Loucy (cell line): ENCODE data around the gene CST4.

ENCODE experiments used
- H2AFZ ChIP-seq: fragments of 200-600 bp; sonication (generic); 2 replicates; pipeline ENCODE4 v1.6.0; 2016; ENCODE audit warnings: antibody characterized with exemption, mild to moderate bottlenecking, low read length, moderate library complexity
- H3F3A ChIP-seq: fragments of 200-600 bp; 2 replicates; pipeline ENCODE4 v1.6.0; 2016; ENCODE audit warnings: antibody characterized with exemption, low read depth, mild to moderate bottlenecking
- H3K27me3 ChIP-seq: fragments of 200-600 bp; sonication (generic); 2 replicates; pipeline ENCODE4 v1.6.1; 2014; ENCODE audit warnings: low read length, mild to moderate bottlenecking; ENCODE audit not compliant: insufficient read depth, poor library complexity, severe bottlenecking
- H3K36me3 ChIP-seq: fragments of 200-600 bp; sonication (generic); 2 replicates; pipeline ENCODE4 v1.6.1; 2016; ENCODE audit warnings: low read length; ENCODE audit not compliant: insufficient read depth
- H3K4me1 ChIP-seq: fragments of 200-600 bp; sonication (generic); 2 replicates; pipeline ENCODE4 v1.5.1; 2014; ENCODE audit warnings: low read length, mild to moderate bottlenecking; ENCODE audit not compliant: insufficient read depth, poor library complexity, severe bottlenecking
- H3K4me2 ChIP-seq: fragments of 200-600 bp; sonication (generic); 2 replicates; pipeline ENCODE4 v1.6.0; 2014; ENCODE audit warnings: antibody characterized with exemption, low read length, low read depth, mild to moderate bottlenecking; ENCODE audit not compliant: poor library complexity, severe bottlenecking
- H3K4me3 ChIP-seq: fragments of 200-600 bp; sonication (generic); 2 replicates; pipeline ENCODE4 v1.5.1; 2014; ENCODE audit warnings: low read length, mild to moderate bottlenecking, mixed read lengths; ENCODE audit not compliant: poor library complexity, severe bottlenecking
- H3K79me2 ChIP-seq: fragments of 200-600 bp; sonication (generic); 2 replicates; pipeline ENCODE4 v1.6.1; 2014; ENCODE audit warnings: low read length; ENCODE audit not compliant: insufficient read depth
- H3K9ac ChIP-seq: fragments of 200-600 bp; sonication (generic); 2 replicates; pipeline ENCODE4 v1.6.0; 2014; ENCODE audit warnings: mild to moderate bottlenecking, low read depth, low read length, moderate library complexity; ENCODE audit not compliant: poor library complexity, severe bottlenecking
- H3K9me2 ChIP-seq: fragments of 200-600 bp; sonication (generic); replicated peaks from 2 replicates; pipeline ENCODE4 v1.6.1; 2016; ENCODE audit warnings: low read depth, low read length, mixed read lengths
- H3K9me3 ChIP-seq: fragments of 200-600 bp; sonication (generic); 2 replicates; pipeline ENCODE4 v1.6.1; 2014; ENCODE audit warnings: mild to moderate bottlenecking, antibody characterized with exemption, low read length, low read depth; ENCODE audit not compliant: insufficient read depth
- H4K20me1 ChIP-seq: fragments of 200-600 bp; sonication (generic); 2 replicates; pipeline ENCODE4 v1.6.0; 2014; ENCODE audit warnings: antibody characterized with exemption, low read length, mild to moderate bottlenecking; ENCODE audit not compliant: insufficient read depth, poor library complexity, severe bottlenecking
- CTCF ChIP-seq: fragments of 200-600 bp; sonication (generic); conservative IDR thresholded peaks from 2 replicates; pipeline ENCODE4 v1.5.1; 2014; ENCODE audit warnings: mild to moderate bottlenecking, antibody characterized with exemption, low read length
- EZH2phosphoT487 ChIP-seq: fragments of 200-600 bp; IDR thresholded peaks from 2 replicates; pipeline ENCODE4 v1.6.1; 2018; ENCODE audit warnings: antibody characterized with exemption, mild to moderate bottlenecking, moderate library complexity, borderline replicate concordance

Gene CST4

GRCh38 chr20:23679133-23680092 is 9.4 kb downstream of the CST4 start:
- Histone ChIP-seq H3K36me3 (no peaks in the 10 kb centered on the region), H3K4me2 (no peak overlapping the region), H3K4me1 (no peaks in the 10 kb centered on the region), H3K79me2 (no peaks in the 10 kb centered on the region), H3K9me3 (no peaks in the 10 kb centered on the region), H4K20me1 (no peaks in the 10 kb centered on the region), H2AFZ (no peak overlapping the region), H3K4me3 (no peak overlapping the region), H3F3A (no peaks in the 10 kb centered on the region), H3K9ac (no peak overlapping the region), H3K9me2 (no peaks in the 10 kb centered on the region), H3K27me3 (no peaks in the 10 kb centered on the region)
- no peak for TF ChIP-seq CTCF
- no peak for TF ChIP-seq EZH2phosphoT487

GRCh38 chr20:23673209-23673608 is 15.6 kb downstream of the CST4 start:
- Histone ChIP-seq H3K9ac (no peak overlapping the region), H3K4me1 (no peaks in the 10 kb centered on the region), H3F3A (no peaks in the 10 kb centered on the region), H3K4me2 (no peak overlapping the region), H2AFZ (no peak overlapping the region), H3K9me3 (no peaks in the 10 kb centered on the region), H3K9me2 (no peaks in the 10 kb centered on the region), H3K4me3 (no peak overlapping the region), H3K79me2 (no peaks in the 10 kb centered on the region), H3K27me3 (no peaks in the 10 kb centered on the region), H4K20me1 (no peaks in the 10 kb centered on the region), H3K36me3 (no peaks in the 10 kb centered on the region)
- TF ChIP-seq CTCF = no peak

GRCh38 chr20:23672158-23672557 is 16.7 kb downstream of the CST4 start:
- no peak for TF ChIP-seq CTCF
- no peak for TF ChIP-seq EZH2phosphoT487

More at GRCh38 chr20:23672158-23672557, 16.7 kb downstream of the CST4 start:
- Histone ChIP-seq H3K79me2 (no peaks in the 10 kb centered on the region), H2AFZ (no peak overlapping the region), H3K4me2 (no peak overlapping the region), H3K9me3 (no peaks in the 10 kb centered on the region), H3F3A (no peaks in the 10 kb centered on the region), H3K27me3 (no peaks in the 10 kb centered on the region), H3K4me3 (no peak overlapping the region), H3K9ac (no peak overlapping the region), H3K36me3 (no peaks in the 10 kb centered on the region), H4K20me1 (no peaks in the 10 kb centered on the region), H3K4me1 (no peaks in the 10 kb centered on the region), H3K9me2 (no peaks in the 10 kb centered on the region)
